ENCODE results near the gene ATG10.

ATG10 gene

GRCh38 chr5:82297711-82298110 is 325.9 kb downstream of the ATG10 start:
- intact Hi-C loops (cut with DNase I; ENCODE audit: low total_unique reads): no loop called here
- Histone ChIP-seq H3K36me3 (no peaks in the 10 kb centered on the region), H3K9me3 (no peaks in the 10 kb centered on the region), H3K27ac (no peak overlapping the region), H3K4me3 (no peak overlapping the region), H3K27me3 (no peaks in the 10 kb centered on the region), H3K4me1 (no peaks in the 10 kb centered on the region)
- TF ChIP-seq CTCF (IDR thresholded peaks at IDR 0.05): no peak
- DNase-seq: no peak

- TF ChIP-seq CTCF (IDR thresholded peaks at IDR 0.05): no peak
- intact Hi-C loops (cut with DNase I; ENCODE audit: low total_unique reads): no loop called here
- no peaks in the 10 kb centered on the region for H3K9me3 ChIP-seq
- H3K27me3 ChIP-seq: no peaks in the 10 kb centered on the region
- DNase-seq: no peak
- no peaks in the 10 kb centered on the region for H3K36me3 ChIP-seq
- H3K27ac ChIP-seq: no peak overlapping the region
- H3K4me1 ChIP-seq: no peaks in the 10 kb centered on the region
- no peak overlapping the region for H3K4me3 ChIP-seq
These were observed 326.8 kb downstream of the ATG10 start for GRCh38 chr5:82298668-82299067.

- DNase-seq: no peak
- no peak for TF ChIP-seq CTCF (IDR thresholded peaks at IDR 0.05)
- Histone ChIP-seq H3K4me1 (no peaks in the 10 kb centered on the region), H3K27me3 (no peaks in the 10 kb centered on the region), H3K4me3 (no peak overlapping the region), H3K27ac (no peak overlapping the region), H3K9me3 (no peaks in the 10 kb centered on the region), H3K36me3 (no peaks in the 10 kb centered on the region)
- intact Hi-C loops (cut with DNase I; ENCODE audit: low total_unique reads): no loop called here
These were observed 329.4 kb downstream of the ATG10 start for GRCh38 chr5:82301190-82301589.

Measured in tibial artery (tissue), 4 donors.